HG03095 (cell line): ENCODE results near the gene SHH.

Source experiments
- ATAC-seq: cut with Tn5 transposase; IDR thresholded peaks from one replicate; pipeline ENCODE4 v1.9.1; 2021; ENCODE audit warnings: moderate library complexity; ENCODE audit not compliant: unreplicated experiment

SHH gene

GRCh38 chr7:155807789-155808548 lies 4.3 kb downstream of the SHH start:
- ATAC-seq = no peak

GRCh38 chr7:155807065-155807671 lies 5.1 kb downstream of the SHH start:
- no peak for ATAC-seq

- ATAC-seq = no peak
Observed at GRCh38 chr7:155806096-155806871, 6.0 kb downstream of the SHH start.

GRCh38 chr7:155805826-155806095 lies 6.5 kb downstream of the SHH start:
- ATAC-seq = peak; percentile 3

GRCh38 chr7:155804897-155805825 lies 7.1 kb downstream of the SHH start:
- ATAC-seq = peak; percentile 64

GRCh38 chr7:155804431-155804831 lies 7.8 kb downstream of the SHH start:
- ATAC-seq = no peak

GRCh38 chr7:155803418-155804376 lies 8.6 kb downstream of the SHH start:
- ATAC-seq = no peak

GRCh38 chr7:155802906-155803417 lies 9.3 kb downstream of the SHH start:
- ATAC-seq = no peak

- no peak for ATAC-seq
Observed at GRCh38 chr7:155802291-155802690, 10.0 kb downstream of the SHH start.

GRCh38 chr7:155800741-155801267 lies 11.5 kb downstream of the SHH start:
- no peak for ATAC-seq

- ATAC-seq = no peak
Observed at GRCh38 chr7:155800301-155800700, 12.0 kb downstream of the SHH start.

GRCh38 chr7:155799514-155799913 lies 12.7 kb downstream of the SHH start:
- ATAC-seq = no peak

- ATAC-seq = no peak
Observed at GRCh38 chr7:155798673-155799439, 13.4 kb downstream of the SHH start.

- no peak for ATAC-seq
Observed at GRCh38 chr7:155797262-155798250, 14.7 kb downstream of the SHH start.

- no peak for ATAC-seq
Observed at GRCh38 chr7:155796381-155797261, 15.6 kb downstream of the SHH start.

- ATAC-seq = no peak
Observed at GRCh38 chr7:155795951-155796350, 16.3 kb downstream of the SHH start.

GRCh38 chr7:155795401-155795800 lies 16.9 kb downstream of the SHH start:
- no peak for ATAC-seq
